SHP77 (cell line): ENCODE results near the gene RBP7.

Experiments used
- DNase-seq, 2 experiments: peaks; one replicate each; lab custom pipeline; 2025; lab: John Stamatoyannopoulos, UW

Gene RBP7

DNA sequence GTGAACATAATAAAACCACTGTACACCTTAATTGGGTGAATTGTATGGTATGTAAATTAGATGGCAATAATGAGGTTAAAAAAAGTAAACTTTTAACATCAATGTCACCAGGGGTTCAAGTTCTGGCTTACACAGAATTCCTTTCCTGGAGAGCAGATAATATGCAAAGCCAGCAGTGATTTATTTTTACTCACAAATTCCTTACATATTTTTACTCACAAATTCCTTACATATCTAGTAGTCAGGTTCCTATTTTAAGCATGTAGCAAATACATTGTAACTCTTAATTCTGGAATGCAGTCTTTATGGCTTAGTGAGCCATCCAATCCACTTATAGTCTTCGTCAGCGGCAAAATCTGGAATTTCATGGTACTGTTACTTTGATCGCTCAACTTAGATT is 34.4 kb downstream of the RBP7 start:
- DNase-seq = no peak

DNA sequence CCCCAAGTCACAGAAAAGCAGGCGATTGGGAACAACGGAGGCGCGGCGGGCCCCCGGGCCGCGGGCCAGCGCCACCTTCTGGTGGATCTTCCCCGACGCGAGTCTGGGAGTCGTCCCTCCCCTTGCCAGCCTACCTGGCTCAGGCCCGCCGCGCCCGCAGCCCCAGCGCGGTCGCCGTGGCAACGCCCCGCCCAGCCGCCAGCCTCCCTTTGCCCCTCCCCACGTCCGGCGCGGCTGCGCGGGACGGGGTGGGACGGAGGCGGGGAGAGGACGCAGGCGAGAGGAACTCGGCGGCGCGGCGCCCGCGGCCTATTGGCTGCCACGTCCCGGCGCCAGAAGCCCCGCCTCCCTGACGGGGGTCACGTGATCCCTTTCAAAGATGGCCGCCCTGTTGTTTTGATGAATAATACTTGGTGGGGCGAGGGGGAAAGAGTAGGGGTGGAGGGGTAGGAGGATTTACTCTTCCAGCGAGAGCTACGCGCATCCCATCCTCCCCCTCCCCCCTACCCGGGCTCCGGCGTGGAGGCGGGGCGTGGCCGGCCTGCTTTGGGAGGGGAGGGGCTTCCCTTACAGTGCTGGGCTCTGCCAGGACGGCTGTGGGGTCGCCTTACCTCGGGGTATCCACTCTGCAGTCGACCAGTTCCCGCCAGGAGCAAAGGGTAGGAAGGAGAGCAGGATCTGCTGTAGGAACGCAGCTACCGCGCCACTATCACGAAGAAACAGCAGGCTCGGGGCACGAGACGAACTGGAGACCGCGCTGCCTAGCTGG is 35.7 kb downstream of the RBP7 start, which contains the start of gene UBE4B:
Gene UBE4B, plus strand, starts transcription at position 369 of the 769 bp plus-strand sequence. CDS start 713 bp downstream, outside the sequence.
- DNase-seq = peak; percentile 96 to 97

DNA sequence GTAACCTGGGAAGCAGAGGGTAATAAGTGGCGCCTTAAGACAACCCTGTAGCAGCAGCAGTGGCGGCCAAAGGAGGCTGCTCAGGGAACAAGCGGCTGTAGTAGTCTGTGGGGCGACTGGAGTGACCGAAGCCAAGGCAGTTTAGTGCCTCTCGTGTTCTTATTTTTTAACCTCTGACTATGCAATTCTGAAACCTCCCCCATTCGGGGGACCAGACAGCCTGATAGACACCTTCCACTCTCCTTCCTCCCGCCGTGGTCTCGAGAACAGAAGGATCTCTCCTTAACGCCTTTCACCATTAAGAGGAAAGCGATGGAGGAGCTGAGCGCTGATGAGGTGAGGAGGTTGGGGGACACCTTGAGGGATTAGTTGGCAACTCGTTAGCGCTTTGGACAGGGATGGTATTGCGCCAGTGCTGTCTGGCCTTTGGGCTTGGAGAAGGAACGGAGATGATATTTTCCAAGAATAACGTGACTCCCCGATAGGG is 36.4 kb downstream of the RBP7 start:
- DNase-seq = peak; percentile 32 to 41

DNA sequence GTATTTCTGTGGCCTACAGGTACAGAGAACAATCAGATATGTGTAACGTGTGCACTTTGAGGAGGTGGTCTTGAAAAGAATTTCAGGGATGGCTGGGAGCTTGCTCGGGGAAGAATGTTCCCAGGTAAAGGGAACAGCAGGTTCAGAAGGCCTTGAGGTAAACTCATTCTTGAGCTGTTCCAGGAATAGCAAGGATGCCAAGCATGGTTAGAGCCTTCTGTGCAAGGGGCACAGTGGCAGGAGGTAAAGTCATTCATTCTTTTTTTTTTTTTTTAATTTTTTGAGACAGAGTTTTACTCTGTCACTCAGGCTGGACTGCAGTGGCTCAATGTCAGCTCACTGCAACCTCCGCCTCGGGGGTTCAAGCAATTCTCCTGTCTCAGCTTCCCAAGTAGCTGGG is 45.7 kb downstream of the RBP7 start:
- DNase-seq = no peak

DNA sequence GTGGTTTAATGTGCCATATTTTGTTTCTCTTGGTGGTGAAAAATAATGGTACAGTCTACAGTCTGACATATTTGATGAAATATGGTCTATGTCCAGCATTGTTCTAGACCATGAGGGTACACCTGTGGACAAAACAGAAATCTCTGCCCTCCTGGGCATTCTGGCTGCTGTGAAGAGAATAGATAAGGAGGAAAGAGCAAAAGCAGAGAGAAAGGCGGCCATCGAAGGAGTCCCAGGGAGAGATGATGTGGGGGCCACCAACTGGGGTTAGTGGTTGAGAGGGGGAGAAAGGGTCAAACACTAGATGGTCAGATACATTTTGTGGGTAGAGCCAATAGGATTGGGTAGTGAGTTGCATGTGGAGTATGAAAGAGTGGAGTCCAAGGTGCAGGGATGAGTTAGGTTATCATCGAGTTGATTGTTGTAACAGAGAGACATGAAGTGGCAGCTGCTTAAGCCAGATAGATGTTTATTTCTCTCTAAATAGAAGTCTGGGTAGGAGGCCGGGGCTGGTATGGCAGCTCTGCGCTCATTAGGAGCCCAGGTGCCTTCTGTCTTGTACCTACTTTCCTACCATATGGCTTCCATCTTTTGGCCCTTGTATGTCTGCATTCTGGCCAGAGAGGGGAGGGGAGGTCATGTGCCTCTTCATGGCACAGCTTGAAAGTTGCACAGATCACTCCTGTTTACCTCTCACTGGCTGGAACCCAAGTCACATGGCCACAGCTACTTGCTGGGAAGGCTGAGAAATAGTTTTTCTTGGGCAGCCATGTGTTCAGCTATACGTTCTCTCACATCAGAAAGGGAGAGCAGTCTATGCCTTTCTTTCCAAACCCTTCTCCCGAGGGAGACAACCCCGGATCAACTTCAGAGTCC is 48.7 kb downstream of the RBP7 start:
- no peak for DNase-seq

DNA sequence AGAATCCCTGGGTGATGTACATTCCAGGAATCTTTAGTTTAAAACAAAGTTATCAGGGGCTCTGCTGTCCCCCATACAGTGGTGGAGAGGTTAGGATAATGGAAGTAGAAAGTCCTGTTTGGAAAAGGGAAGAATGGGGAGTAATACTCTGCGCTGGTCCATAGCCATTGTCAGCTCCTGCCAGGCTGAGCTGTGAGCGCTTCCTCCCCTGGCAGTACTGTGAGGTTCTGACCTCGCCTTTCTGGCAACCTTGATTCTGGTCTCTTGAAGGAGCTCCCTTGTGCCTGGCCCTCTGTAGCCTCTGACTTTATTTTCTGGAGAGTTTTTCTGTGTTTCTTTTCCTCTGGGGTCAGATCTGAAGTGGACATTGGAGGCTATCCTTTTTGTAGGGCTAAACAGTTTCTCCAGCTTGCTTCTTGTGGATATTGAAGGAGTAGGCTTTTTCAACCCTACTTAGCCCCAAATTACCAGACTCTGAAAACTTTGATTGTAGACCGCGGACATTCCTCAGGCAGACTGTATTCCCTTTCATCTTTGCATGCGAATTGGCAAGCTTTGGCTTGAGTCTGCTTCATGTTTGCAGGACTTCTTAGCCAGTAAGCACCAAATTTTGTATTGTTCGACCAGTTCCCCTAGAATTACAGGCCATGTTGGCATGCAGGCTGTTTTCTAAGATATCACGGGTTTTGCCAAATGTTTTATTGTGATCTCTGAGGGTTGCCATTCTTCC is 49.5 kb downstream of the RBP7 start:
- DNase-seq = no peak

DNA sequence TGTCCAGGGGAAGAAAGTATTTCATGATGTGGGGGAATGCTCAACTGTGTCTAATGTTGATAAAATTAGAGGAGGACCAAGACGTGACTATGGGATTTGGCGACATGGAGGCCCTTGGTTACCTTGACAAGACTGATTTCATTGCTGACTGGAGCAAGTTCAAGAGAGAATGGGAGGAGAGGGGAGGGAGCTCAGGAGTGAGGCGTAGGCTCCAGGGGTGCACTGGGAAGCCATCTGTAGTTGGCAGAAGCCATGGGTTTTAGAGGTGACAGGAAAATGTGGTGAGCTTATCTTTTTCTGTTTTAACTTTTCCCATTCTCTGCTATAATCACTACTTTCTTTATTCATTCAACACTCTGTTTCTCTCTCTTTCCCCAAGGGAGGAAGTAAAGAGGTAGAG is 51.6 kb downstream of the RBP7 start:
- DNase-seq = no peak

DNA sequence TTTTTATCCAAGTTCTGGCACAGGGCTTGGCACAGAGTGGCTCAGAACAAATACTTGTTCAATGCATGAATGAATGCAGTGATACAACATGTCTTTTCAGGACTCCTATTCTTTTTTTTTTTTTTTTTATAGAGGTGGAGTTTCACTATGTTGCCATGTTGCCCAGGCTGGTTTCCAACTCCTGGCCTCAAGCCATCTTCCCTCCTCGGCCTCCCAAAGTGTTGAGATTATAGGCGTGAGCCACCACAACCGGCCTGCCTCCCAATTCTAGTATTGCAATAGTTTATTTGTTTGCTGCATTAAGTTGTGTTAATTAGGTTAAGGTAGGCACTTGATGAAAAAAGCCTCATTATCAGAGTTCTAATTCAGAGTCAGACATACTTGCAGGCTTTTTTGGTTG is 53.6 kb downstream of the RBP7 start:
- no peak for DNase-seq

DNA sequence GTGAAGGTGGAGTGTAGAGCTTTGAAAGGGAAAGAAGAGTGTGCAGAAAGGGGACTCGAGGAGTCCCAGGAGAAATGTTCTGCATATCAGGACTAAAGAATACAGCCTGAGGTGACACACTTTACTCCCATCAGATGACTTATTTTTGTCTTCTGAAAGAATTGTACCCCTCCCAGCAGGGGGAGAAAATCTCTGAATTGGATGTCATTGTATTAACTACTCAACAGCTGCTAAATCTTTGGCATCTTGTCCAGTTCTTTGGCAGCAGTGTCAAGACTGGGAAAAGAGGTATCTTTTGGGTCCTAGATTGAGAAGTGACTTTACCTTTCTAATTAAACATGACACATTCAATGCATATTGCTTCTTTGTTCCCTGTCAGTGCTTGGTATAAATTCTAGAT is 54.6 kb downstream of the RBP7 start:
- DNase-seq = no peak

DNA sequence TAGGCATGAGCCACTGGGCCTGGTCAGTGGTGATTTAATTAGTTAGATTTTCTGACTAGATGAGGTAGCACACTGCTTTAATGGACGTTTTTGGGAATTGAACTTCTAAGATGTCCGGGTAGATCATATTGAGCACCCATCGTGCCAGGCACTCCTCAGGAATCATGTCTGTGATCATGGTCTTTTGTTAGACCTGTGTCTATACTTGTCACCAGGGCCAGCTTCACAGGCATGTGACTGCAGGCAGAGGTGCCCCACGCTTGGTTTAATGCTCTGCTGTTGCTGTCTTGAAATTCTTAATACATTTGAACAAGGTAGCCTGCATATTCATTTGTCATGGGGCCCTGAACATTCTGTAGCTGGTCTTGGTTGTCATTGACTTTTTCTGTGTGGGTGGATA is 55.3 kb downstream of the RBP7 start:
- DNase-seq = no peak

DNA sequence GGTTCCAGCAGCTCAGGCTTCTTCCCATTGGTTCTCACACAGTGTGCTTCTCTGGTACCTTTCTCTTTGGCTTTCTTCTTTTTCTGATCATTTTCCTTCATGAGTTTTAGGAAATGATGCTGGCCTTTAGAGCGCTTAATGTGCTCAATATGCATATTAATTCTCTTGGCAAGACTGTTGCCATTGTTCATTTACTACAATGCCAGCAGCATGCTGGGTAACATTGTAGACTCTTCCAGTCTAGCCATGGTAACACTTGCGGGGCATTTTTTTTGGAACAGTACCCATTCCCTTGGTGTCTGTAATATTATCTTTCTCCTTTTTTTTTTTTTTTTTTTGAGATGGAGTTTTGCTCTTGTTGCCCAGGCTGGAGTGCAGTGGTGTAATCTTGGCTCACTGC is 57.4 kb downstream of the RBP7 start:
- no peak for DNase-seq

DNA sequence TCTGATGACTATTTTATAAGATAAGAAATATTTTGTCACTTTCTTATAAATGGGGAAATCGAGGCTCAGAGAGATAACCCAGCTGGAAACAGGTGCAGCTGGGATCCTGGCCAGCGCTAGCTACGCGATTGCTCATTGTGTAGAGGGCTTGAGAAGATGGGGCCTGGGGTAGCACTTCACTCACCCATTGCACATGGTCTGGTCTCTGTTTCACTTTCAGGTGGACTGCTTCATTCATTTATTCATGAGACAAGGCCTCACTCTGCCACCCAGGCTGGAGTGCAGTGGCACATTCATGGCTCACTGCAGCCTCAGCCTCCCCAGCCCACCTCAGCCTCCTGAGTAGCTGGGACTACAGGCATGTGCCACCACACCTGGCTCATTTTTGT is 59.6 kb downstream of the RBP7 start:
- peak in 1 of 2 experiments; percentile 1 for DNase-seq

DNA sequence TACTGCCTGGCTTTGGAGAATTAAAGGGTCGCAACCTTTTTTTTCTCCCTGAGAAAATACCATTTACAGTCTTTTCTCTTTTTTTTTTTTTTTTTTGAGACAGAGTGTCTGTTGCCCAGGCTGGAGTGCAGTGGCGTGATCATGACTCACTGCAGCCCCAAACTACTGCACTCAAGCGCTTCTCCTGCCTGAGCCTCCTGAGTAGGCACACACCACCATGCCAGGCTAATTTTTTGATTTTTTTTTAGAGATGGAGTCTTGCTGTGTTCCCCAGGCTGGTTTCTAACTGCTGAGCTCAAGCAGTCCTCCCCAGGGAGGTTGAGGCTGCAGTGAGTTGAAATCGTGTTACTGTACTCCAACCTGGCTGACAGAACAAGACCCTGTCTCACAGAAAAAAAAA is 60.3 kb downstream of the RBP7 start:
- DNase-seq = no peak

DNA sequence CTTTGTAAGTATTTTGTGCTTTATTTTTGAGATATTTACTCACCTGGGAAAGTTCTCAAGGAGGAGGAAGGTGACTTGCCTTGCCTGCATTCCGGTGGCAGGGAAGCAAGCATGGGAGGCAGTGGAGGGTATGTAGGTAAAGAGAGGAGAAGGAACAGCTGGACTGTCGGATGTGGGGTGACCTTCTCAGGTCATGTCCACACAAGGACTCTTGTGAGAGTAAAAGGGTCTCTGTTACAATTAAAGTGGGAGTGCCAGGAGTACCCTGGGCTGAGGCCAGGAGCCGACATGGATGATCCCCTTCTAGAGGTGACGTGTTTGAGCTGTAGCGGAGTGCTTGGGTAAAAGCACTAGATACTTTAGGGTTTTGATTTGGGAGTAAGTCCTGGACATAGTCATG is 60.8 kb downstream of the RBP7 start:
- DNase-seq = no peak

DNA sequence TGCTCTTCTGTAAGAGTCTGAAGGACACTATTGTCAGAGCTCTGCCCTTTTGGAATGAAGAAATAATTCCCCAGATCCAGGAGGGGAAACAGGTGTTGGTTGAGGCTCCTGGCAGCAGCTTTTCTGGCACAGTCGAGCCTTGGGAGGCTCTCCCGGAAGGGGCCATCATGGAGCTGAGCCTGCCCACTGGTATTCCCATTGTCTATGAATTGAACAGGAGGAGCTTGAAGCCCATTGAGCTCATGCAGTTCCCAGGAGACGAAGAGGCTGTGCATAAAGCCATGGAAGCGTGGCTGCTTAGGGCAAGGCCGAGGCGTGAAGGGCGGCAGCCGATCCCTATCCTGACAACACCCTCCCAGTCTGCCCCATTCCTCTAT is 62.3 kb downstream of the RBP7 start:
- DNase-seq = no peak

DNA sequence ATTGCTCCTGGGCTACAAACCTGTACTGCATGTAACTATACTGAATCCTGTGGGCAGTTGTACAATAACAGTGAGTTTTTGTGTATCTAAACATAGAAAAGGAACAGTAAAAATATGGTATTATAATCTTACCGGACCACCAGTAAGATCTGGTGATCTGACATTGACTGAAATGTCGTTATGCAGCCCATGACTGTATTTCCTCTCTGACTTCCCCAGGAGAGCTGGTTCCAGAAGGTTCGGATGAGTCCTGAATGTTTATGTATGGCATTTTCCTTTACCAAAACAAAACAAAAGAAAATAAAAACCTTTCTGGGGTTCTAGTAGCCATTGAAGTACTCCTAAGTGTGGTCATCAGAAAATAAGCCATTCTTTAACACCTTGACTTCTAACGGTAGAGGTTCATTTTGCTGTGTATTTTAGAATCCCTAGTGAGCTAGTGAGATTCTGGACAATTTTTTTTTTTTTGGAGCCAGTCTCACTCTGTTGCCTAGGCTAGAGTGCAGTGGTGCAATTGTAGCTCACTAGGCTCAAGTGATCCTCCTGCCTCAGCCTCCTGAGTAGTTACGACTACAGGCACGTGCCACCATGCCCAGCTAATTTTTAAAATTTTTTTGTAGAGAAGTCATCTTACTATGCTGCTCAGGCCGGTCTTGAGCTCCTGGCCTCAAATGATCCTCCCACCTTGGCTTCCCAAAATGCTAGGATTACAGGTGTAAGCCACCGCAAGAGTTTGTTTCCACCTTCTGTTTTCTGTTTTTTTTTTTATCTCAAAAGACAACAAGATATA is 63.5 kb downstream of the RBP7 start:
- no peak for DNase-seq

DNA sequence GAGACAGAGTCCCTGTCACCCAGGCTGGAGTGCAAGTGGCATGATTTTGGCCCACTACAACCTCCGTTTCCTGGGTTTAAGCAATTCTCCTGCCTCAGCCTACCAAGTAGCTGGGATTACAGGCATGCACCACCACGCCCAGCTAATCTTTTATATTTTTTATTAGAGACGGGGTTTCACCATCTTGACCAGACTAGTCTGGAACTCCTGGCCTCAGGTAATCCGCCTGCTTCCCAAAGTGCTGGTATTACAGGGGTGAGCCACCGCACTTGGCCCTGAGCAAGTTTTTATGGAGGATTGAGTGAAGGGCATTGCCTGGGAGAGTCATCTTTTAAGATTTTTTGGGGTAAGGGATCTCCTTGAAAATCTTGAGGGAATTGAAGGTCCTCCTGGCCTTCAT is 64.2 kb downstream of the RBP7 start:
- DNase-seq = no peak

DNA sequence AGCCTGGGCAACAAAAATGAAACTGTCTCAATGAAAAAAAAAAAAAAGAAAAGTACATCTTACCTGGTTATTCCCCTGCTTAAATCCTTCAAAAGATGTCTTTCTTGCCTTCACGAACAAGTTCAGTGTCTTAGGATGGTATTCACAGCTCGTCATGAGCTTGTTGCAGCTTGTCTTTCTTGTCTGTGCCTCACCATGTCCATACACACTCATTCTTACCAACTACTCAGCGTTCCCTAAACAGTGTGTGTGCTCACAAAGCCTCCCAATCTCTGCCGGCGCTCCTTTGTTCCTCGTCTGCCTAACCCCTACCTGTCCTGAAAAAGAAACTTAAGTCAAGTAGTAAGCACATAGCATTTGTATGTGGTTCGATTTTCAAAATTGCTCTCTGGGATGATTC is 66.8 kb downstream of the RBP7 start:
- no peak for DNase-seq

DNA sequence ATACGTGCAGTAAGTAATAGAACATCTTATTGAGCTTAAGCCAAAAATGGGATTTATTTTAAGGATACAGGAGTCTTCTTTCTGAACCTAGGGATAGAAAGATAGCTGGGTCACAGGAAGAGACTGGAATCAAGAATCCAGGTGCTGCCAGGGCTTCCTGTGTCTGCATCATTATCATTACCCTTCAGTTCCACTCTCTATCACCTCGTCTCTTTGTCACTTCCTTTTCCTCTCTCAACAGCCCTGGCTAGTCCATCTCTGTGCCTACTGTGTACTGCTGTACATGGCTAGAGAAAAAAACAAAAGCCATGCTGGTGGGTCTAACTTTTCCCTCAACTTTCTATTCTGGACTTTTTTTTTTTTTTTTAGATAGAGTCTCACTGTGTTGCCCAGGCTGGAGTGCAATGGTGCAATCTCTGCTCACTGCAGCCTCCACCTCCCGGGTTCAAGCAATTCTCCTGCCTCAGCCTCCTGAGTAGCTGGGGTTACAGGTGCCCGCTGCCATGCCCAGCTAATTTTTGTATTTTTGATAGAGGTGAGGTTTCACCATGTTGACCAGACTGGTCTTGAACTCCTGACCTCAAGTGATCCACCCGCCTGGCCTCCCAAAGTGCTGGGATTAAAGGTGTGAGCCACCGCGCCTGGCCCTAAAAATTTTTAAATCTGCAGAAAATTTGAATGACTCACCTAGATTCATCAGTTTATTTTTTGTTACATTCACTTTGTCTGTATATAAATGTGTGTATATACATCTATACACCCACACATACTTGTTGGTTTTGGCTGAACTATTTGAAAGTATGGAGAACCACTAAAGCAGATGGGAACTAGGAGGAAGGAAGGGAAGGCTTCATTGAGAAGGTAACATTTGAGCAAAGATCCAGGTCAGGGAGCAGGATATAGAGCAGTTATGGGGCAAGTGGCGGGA is 67.7 kb downstream of the RBP7 start:
- DNase-seq = no peak

DNA sequence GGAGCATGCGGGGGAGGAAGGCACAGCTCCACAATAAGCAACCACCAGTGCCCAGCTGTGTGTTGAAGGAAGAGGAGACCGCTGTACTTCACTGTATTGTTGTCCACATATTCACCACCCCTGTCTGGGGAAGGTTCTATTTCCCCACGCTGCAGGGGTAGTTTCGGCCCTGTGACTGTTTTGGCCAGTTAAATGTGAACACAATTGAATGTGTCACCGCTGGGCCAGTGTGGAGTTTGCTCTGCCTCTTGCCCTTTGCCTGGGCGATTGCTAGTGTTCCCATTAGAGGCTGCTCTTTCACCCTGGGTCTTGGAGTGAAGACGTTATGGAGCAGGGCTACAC is 68.3 kb downstream of the RBP7 start:
- no peak for DNase-seq
